GM20000 (cell line): ENCODE data around the gene FARP1.
"Not testable (repeated sequence)": the region's sequence is repeated elsewhere in the genome, so short reads cannot be mapped to it uniquely, and the experiment has no call there.

Experiments used
- DNase-seq: peaks from one replicate; pipeline ENCODE4 v3.0.0; 2012; ENCODE audit warnings: low spot score
- CTCF ChIP-seq: IDR thresholded peaks from 2 replicates; pipeline ENCODE4 v1.5.1; 2012; ENCODE audit warnings: mild to moderate bottlenecking, control low read depth; ENCODE audit errors: extremely low read depth, missing control alignments

FARP1 gene

DNA sequence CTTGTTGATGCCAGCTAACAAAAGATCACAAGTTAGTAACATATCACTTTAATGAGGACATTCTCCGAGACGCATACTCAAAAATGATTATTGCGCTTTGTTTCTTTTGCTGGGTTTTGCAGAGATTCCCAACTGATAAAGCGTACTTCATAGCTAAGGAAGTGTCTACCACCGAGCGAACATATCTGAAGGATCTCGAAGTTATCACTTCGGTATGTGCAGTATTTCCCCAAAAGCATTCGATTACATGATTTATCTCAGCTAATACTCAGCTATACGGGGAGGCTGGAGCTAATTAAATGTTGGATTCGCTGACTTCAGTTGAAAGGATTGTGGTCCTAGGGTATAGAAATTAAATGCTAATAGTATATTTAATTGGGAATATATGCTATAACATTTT is 267.7 kb downstream of the FARP1 start:
- DNase-seq = no peak
- no peak for TF ChIP-seq CTCF

GRCh38 chr13:98411013-98411412 is 268.1 kb downstream of the FARP1 start:
- DNase-seq = no peak
- no peak for TF ChIP-seq CTCF

DNA sequence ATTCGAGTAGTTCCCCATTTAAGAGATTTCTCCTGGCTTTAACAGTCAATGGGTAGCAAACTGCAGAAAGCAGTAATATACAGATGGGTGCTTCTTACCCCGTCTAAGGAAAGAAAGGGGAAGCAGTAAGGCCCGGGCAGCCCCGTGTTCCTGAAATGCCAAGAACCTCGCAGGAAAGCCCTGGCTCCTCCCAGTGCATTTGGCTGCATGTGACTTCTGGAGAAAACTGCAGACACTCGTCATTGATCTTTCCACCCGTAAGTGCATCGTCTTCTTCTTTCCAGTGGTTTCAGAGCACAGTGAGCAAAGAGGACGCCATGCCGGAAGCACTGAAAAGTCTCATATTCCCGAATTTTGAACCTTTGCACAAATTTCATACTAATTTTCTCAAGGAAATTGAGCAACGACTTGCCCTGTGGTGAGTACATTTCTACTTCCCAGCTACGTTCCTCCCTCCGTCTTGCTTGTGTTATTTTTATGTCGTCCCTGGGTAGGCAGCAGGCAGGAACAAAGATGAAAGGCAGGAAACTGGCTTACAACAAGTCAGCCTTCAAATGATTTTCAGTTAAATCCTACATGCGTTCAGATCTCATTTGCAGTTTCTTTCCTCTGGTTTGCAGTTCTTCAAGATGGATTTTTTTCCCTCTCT is 268.8 kb downstream of the FARP1 start:
- no peak for TF ChIP-seq CTCF
- no peak for DNase-seq

- not testable (repeated sequence) for DNase-seq
Measured at GRCh38 chr13:98413278-98413677, 270.4 kb downstream of the FARP1 start.

DNA sequence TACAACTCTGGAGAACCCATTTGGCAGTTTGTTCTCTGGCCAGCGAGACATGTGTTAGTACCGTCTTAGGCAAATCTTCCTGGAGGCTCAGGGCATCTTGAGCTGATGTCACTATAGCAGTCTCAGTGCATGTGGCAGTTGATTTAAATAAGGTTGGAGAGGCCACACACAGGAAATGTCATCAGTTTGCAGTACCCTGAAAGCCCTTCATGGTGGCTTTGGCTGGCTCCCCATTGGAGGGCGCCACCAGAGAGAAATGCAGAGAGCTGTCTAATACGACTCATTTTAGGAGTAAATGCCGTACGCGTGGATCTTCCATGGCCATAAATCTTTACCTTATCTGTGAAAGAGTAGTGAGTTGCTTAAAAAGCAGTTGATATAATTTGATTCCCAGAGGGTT is 270.9 kb downstream of the FARP1 start:
- DNase-seq = no peak
- no peak for TF ChIP-seq CTCF

DNA sequence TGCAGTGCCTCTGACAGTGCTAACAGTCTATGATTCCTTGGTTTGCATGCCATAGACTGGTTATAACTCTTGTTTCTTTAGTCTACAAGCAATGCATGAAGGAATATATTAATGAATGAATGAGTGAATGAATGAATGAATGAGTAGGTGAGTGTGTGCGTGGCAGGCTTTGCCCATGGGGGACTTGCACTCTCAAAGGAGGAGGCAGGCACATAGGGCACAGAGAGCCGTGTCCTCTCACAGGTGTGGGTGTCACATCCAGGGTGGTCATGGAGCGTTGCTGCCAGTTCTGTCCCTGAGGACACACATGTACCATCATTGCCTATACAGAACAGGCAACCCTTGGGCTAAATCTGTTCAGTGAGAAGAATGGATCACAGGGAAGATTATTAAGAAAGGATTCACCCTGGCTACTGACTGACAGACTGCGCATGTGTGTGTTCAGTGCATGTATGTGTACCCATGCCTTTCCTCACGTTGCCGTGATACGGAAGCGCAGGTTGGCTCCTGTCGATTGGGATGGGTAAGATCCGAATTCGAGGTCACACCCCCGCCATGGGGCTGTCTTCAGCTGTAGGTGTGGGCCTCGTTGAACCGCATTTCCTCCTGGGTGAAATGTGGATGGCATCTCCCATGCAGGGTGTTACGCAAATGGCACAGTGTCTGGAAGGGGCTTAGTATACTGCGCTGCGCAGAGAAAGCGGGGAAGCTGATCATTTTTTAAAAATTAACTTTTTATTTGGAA is 272.6 kb downstream of the FARP1 start:
- TF ChIP-seq CTCF = no peak
- no peak for DNase-seq

DNA sequence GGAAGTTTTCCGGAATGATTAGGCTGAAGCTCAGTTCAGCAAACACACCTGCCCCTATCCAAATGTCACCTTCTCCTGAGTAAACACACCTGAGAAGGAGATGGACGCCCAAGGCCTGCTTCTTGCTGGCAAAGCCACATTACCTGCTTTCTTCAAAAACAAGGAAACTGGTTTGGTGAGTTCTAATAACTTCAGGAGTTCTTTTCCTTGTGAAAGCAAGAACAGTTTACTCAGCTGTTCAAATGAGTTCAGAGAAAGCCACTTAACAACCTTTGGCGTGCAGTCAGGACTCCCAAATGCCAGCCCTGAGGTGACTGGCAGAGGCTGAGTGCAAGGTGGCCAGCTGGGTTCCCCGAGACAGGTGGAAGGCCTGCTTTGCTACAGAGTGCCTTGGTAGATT is 273.5 kb downstream of the FARP1 start:
- TF ChIP-seq CTCF = no peak
- DNase-seq = no peak

GRCh38 chr13:98419786-98420553 is 277.1 kb downstream of the FARP1 start:
- DNase-seq = no peak
- no peak for TF ChIP-seq CTCF
